ENCODE data around the gene PDGFC. TPM values are rescaled to one million over a fixed set of nuclear protein-coding genes. Genes with fewer than 3 reads are reported as not detected.

Gene PDGFC
- polyA plus RNA-seq, 1 experiment: 72.7 TPM

GRCh38 chr4:156837625-156838345, 133.8 kb downstream of the PDGFC start:
- no peak overlapping the region for H3K4me3 ChIP-seq (ENCODE audit: low read depth, low read length)
- POLR2A ChIA-PET: no interaction called here
- DNase-seq (ENCODE audit: low read depth, low spot score): no peak
- TF ChIP-seq CTCF (IDR thresholded peaks at IDR 0.05; ENCODE audit: low read depth, low read length): no peak
- peaks cover 23% of the 10 kb centered on the region for H3K9me3 ChIP-seq (ENCODE audit: control insufficient read depth, insufficient read depth, low read length)
- no peak overlapping the region for H3K27ac ChIP-seq (ENCODE audit: low read depth, low read length)
- H3K27me3 ChIP-seq (ENCODE audit: control insufficient read depth, insufficient read depth, low read length): no peaks in the 10 kb centered on the region
- CTCF ChIA-PET: interaction anchor here (0.6 to 1.1 kb wide), 2 partner anchors 47 to 1201 kb away, joined by 3 to 5 read pairs; no protein-coding TSS in a partner anchor

GRCh38 chr4:156832886-156833285, 138.7 kb downstream of the PDGFC start:
- H3K27me3 ChIP-seq (ENCODE audit: control insufficient read depth, insufficient read depth, low read length): no peaks in the 10 kb centered on the region
- H3K27ac ChIP-seq (ENCODE audit: low read depth, low read length): no peak overlapping the region
- no peak for DNase-seq (ENCODE audit: low read depth, low spot score)
- TF ChIP-seq CTCF (IDR thresholded peaks at IDR 0.05; ENCODE audit: low read depth, low read length): no peak
- no peaks in the 10 kb centered on the region; the same call in 1 of the 2 replicates for H3K9me3 ChIP-seq (ENCODE audit: control insufficient read depth, insufficient read depth, low read length)
- H3K4me3 ChIP-seq (ENCODE audit: low read depth, low read length): no peak overlapping the region
- ChIA-PET POLR2A (no interaction called here), CTCF (no interaction called here)

GRCh38 chr4:156830351-156830750, 141.2 kb downstream of the PDGFC start:
- Histone ChIP-seq H3K27ac (ENCODE audit: low read depth, low read length) (no peak overlapping the region), H3K9me3 (ENCODE audit: control insufficient read depth, insufficient read depth, low read length) (no peaks in the 10 kb centered on the region; the same call in 1 of the 2 replicates), H3K4me3 (ENCODE audit: low read depth, low read length) (no peak overlapping the region), H3K27me3 (ENCODE audit: control insufficient read depth, insufficient read depth, low read length) (no peaks in the 10 kb centered on the region)
- TF ChIP-seq CTCF (IDR thresholded peaks at IDR 0.05; ENCODE audit: low read depth, low read length): no peak
- ChIA-PET POLR2A (no interaction called here), CTCF (interaction anchor here (1.9 kb wide), 1 partner anchor 215 kb away, joined by 5 read pairs; no protein-coding TSS in a partner anchor)
- no peak for DNase-seq (ENCODE audit: low read depth, low spot score)

GRCh38 chr4:156829201-156829873, 142.3 kb downstream of the PDGFC start:
- TF ChIP-seq CTCF (IDR thresholded peaks at IDR 0.05; ENCODE audit: low read depth, low read length): no peak
- H3K4me3 ChIP-seq (ENCODE audit: low read depth, low read length): no peak overlapping the region
- POLR2A ChIA-PET: interaction anchor here (0.6 kb wide), 1 partner anchor 10 kb away, joined by 3 read pairs; no protein-coding TSS in a partner anchor

GRCh38 chr4:156827519-156827918, 144.1 kb downstream of the PDGFC start:
- Histone ChIP-seq H3K9me3 (ENCODE audit: control insufficient read depth, insufficient read depth, low read length) (no peaks in the 10 kb centered on the region; the same call in 1 of the 2 replicates), H3K27me3 (ENCODE audit: control insufficient read depth, insufficient read depth, low read length) (no peaks in the 10 kb centered on the region), H3K4me3 (ENCODE audit: low read depth, low read length) (no peak overlapping the region), H3K27ac (ENCODE audit: low read depth, low read length) (no peak overlapping the region)
- ChIA-PET POLR2A (no interaction called here), CTCF (no interaction called here)
- TF ChIP-seq CTCF (IDR thresholded peaks at IDR 0.05; ENCODE audit: low read depth, low read length): no peak
- DNase-seq (ENCODE audit: low read depth, low spot score): no peak

More at GRCh38 chr4:156829201-156829873, 142.3 kb downstream of the PDGFC start:
- DNase-seq (ENCODE audit: low read depth, low spot score): no peak
- CTCF ChIA-PET: interaction anchor here (1.9 kb wide), 1 partner anchor 216 kb away, joined by 5 read pairs; no protein-coding TSS in a partner anchor
- H3K27ac ChIP-seq (ENCODE audit: low read depth, low read length): no peak overlapping the region
- H3K27me3 ChIP-seq (ENCODE audit: control insufficient read depth, insufficient read depth, low read length): no peaks in the 10 kb centered on the region
- H3K9me3 ChIP-seq (ENCODE audit: control insufficient read depth, insufficient read depth, low read length): no peaks in the 10 kb centered on the region; the same call in 1 of the 2 replicates
